GM03348 (cell line): ENCODE data around the gene MOV10.
"Not testable (repeated sequence)": the region's sequence is repeated elsewhere in the genome, so short reads cannot be mapped to it uniquely, and the experiment has no call there.

Experiments used
- DNase-seq: peaks from one replicate; pipeline ENCODE4 v3.0.0; 2012; ENCODE audit warnings: low spot score

MOV10 gene

GRCh38 chr1:112712701-112713128 is 38.3 kb downstream of the MOV10 start:
- no peak for DNase-seq

- DNase-seq, result no peak
Measured at GRCh38 chr1:112713466-112714312, 39.2 kb downstream of the MOV10 start.

GRCh38 chr1:112714313-112715263 is 40.1 kb downstream of the MOV10 start:
- no peak for DNase-seq

- peak; percentile 98 for DNase-seq
Measured at GRCh38 chr1:112715264-112716053, 41.0 kb downstream of the MOV10 start, which contains the start of gene PPM1J. PPM1J (minus strand) TSS chr1:112715332; CDS start chr1:112715301, 31 bp downstream.

- peak; percentile 91 for DNase-seq
Measured at GRCh38 chr1:112716133-112716720, 41.8 kb downstream of the MOV10 start.

GRCh38 chr1:112717263-112717873 is 42.9 kb downstream of the MOV10 start:
- no peak for DNase-seq

GRCh38 chr1:112718691-112719418 is 44.4 kb downstream of the MOV10 start:
- DNase-seq, result peak; percentile 93

- DNase-seq, result no peak
Measured at GRCh38 chr1:112719706-112720105, 45.2 kb downstream of the MOV10 start.

GRCh38 chr1:112720800-112721199 is 46.3 kb downstream of the MOV10 start:
- no peak for DNase-seq

- not testable (repeated sequence) for DNase-seq
Measured at GRCh38 chr1:112721294-112721693, 46.8 kb downstream of the MOV10 start.

- DNase-seq, result no peak
Measured at GRCh38 chr1:112721966-112722524, 47.6 kb downstream of the MOV10 start.

GRCh38 chr1:112722601-112723510 is 48.4 kb downstream of the MOV10 start:
- peak; percentile 36 for DNase-seq

- DNase-seq, result no peak
Measured at GRCh38 chr1:112723511-112723839, 49.0 kb downstream of the MOV10 start.

- DNase-seq, result not testable (repeated sequence)
Measured at GRCh38 chr1:112724240-112724639, 49.8 kb downstream of the MOV10 start.

- DNase-seq, result peak; percentile 31
Measured at GRCh38 chr1:112727716-112728115, 53.3 kb downstream of the MOV10 start.

- DNase-seq, result not testable (repeated sequence)
Measured at GRCh38 chr1:112728306-112728971, 54.0 kb downstream of the MOV10 start.

GRCh38 chr1:112729011-112729410 is 54.6 kb downstream of the MOV10 start:
- not testable (repeated sequence) for DNase-seq

- DNase-seq, result no peak
Measured at GRCh38 chr1:112729909-112730308, 55.5 kb downstream of the MOV10 start.
